Ecto neural progenitor cell (in vitro differentiated cells): Measurements from ENCODE around the gene CBLC.
"Not testable (repeated sequence)": the region's sequence is repeated elsewhere in the genome, so short reads cannot be mapped to it uniquely, and the experiment has no call there.

Experiments used
- DNase-seq: peaks from one replicate; pipeline ENCODE4 v3.0.0-alpha.2; 2018; ENCODE audit warnings: low spot score

The CBLC gene

DNA sequence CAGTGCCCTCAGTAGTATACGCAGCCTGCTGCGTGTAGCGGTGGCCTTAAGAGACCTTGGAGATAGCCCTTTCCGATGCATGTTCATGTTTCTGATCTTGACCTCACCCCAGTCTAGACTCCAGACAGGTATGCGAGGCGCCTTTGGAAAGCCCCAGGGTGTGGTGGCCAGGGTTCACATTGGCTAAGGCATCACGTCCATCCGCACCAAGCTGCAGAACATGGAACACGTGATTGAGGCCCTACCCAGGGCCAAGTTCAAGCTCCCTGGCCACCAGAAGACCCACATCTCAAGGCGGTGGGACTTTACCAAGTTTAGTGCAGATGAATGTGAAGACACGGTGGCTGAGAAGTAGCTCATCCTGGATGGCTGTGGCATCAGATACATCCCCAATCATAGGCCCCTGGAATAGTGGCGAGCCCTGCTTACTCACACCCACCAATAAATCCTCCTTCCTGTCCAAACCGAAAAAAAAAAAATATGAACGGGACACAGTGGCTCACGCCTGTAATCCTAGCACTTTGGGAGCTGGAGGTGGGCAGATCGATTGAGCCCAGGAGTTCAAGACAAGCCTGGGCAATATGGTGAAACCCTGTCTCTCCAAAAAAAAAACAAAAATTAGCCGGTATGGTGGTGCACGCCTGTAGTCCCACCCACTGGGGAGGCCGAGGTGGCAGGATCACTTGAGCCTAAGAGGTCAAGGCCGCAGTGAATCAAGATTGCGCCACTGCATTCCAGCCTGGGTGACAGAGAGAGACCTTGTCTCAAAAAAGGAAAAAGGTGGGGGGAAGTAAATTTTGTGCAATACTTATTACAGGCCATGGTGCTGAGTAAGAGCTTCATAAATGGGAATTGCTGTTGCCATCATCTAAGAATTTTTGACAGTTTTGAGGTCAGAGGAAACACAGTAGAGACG, 12.4 kb upstream of the CBLC start:
- no peak for DNase-seq

DNA sequence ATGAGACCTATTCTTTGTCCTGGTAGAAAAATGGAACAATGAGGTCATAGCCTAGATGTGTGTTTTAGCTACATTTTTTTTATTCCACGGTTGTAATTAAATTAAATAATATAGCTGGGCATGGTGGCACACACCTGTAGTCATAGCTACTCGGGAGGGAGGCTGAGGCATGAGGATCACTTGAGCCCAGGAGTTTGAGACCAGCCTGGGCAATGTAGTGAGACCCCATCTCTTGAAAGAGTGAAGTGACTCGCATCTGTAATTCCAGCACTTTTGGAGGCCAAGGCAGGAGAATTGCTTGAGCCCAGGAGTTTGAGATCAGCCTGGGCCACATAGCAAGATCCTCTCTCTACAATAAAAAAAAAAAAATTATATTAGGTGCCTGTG, 11.7 kb upstream of the CBLC start:
- no peak for DNase-seq

DNA sequence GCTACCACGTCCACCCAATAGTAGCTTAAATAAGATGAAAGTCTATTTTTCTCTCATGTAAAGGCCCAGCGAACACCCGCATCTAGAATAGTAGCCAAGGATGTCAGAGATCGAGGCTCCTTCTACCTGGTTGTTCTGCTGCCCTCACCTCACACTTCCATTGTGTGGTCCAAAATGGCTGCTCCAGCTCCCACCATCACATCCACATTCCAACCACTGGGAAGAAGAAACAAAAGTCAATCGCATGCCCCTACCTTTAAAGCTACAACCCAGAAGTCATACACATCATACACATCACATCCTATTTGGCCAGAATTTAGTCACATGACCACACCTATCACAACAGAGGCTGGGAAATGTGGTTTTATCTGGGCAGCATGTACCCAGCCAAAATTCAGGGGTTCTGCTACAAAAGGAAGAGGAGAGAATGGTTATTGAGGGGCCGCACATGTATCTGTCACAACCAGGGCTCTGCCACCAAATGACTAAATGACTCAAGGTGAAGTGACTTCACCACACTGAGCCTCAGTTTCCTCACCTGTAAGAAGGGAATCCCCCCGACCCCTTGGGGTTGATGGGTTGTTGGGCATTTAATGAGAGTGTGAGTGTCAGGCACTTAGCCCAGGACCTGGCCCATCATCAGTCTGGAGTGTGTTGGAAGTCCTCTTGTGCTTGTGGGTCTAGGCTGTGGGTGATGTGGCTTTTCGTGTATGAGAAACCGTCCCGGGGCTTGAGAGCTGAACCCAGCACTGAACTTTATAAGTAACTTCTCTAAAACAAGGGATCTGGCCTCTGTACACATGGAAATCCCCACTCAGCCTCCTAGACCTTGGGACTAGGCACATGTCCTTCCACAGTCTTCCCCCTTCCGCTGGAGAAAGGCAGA, 10.2 kb upstream of the CBLC start:
- DNase-seq: no peak

DNA sequence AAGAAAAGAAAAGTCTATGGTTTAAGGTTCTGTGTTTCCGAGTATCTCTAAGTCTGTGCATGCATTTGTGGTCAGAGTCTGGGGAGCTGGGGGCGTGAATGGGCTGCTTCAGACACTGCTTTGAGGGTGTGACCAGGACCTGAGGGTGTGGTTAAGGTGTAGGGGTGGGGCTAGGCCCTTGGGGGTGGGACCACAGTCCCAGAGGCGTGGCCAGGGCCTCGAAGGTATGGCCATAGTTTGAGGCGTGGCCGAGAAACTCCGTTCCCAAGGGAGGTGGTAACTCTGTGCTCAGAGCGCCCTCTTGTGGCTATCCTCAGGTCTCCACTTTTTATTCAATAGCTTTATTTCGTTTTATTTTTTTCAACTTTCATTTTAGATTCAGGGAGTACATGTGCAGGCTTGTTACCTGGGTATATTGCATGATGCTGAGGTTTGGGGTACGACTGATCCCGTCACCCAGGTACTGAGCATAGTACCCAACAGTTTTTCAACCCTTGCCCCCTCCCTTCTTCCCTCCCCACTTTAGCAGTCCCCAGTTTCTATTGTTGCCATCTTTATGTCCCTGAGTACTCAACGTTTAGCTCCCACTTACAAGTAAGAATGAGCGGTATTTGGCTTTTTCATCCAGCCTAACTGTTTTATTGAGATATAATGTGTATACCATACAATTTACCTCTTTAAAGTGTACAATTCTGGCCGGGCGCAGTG, 7.0 kb upstream of the CBLC start:
- DNase-seq: peak; percentile 93

DNA sequence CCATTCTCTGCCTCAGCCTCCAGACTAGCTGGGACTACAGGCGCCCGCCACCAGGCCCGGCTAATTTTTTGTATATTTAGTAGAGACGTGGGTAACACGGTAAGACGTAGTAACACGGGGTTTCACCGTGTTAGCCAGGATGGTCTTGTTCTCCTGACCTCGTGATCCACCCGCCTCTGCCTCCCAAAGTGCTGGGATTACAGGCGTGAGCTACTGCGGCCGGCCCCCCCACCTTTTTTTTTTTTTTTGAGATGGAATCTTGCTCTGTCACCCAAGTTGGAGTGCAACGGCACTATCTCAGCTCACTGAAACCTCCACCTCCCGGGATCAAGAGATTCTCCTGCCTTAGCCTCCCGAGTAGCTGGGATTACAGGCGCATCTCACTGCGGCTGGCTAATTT, 5.5 kb upstream of the CBLC start:
- DNase-seq: not testable (repeated sequence)

DNA sequence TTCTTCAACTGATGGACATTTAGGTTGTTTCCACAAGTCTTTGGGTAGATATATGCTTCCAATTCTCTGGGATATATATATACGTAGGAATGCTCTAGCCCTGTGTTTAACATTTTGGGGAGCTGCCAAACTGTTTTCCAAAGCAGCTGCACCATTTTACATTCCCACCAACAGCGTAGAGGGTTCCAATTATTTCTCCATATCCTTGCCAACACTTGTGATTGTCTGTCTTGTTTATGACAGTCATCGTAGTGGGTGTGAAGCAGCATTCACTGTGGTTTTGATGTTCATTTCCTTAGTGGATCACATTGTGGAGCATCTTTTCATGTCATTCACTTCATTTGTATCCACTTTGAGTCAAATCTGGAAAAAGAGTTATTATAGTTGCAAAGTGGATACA, 4.7 kb upstream of the CBLC start:
- no peak for DNase-seq

DNA sequence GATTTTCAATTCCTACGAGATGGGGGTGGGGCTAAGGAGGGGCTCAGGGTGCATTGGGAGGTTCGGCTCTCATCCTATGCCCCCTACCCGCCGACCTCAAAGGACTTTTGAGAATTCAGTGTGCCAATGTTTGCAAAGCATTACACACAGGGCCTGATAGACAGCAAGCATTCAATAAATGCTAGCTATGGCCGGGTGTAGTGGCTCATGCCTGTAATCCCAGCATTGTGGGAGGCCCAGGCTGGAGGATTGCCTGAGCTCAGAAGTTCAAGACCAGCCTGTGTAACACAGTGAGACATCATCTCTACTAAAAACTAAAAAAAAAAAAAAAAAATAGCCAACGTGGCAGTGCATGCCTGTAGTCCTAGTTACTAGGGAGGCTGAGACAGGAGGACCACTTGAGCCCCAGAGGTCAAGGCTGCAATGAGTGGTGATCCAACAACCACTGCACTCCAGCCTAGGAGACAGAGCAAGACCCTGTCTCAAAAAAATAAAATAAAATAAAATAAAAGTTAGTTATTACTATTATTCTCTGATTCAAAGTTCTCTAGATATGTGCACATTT, 1.9 kb upstream of the CBLC start:
- DNase-seq: no peak

DNA sequence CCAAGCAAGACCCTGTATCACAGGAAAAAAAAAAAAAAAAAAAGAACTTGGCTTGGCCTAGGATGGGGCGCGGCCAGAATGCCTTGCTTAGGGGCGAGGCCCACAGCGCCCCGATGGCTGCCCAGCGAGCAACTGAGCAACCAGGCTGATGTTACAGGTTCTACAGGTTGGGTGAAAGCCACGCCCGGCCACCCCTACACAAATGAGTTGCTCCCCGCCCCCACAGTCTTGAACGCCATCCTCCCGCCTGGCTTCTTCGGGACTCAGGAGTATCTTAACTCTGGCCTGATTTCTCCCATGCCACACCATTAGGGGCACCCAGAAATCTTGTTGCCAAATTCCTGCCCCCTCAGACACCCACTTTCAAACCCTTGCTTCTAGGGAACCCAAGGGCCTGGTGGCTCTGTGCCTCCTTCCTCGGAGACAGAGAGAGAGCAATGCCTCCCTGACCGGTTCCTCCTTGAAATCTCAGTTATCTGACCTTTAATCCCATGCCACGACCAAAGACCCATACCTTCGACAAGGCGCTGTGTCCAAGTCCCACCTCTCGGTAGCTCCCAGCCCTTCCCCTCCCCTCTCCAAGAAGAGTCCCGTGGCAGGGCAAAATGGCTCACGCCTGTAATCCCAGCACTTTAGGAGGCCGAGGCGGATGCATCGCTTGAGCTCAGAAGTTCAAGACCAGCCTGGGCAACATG, 1.1 kb upstream of the CBLC start:
- DNase-seq: no peak

DNA sequence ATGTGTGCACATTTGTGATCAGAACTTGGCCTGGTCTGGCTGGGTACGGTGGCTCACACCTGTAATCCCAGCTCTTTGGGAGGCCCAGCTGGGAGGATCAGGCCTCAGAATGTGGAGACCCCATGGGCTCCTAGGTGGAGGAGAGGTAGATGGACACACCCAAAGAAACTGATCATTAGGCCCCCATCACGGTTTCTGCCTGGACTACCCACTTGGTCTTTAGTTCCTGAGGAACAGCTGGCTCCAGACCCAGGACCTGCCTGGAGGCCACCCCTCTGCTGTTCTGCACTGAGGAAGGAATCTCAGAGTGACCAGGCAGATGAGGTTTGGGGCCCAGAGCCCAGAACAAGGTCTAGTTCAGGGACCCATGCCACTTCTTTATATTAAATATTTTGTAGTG, 1.5 kb downstream of the CBLC start:
- no peak for DNase-seq

DNA sequence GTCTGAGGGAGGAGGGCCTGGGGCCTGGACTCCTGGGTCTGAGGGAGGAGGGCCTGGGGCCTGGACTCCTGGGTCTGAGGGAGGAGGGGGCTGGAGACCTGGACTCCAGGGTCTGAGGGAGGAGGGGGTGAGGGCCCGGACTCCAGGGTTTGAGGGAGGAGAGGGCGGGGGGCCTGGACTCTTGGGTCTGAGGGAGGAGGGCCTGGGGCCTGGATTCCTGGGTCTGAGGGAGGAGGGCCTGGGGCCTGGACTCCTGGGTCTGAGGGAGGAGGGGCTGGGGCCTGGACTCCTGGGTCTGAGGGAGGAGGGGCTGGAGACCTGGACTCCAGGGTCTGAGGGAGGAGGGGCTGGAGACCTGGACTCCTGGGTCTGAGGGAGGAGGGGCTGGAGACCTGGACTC, 4.0 kb downstream of the CBLC start:
- DNase-seq: not testable (repeated sequence)

DNA sequence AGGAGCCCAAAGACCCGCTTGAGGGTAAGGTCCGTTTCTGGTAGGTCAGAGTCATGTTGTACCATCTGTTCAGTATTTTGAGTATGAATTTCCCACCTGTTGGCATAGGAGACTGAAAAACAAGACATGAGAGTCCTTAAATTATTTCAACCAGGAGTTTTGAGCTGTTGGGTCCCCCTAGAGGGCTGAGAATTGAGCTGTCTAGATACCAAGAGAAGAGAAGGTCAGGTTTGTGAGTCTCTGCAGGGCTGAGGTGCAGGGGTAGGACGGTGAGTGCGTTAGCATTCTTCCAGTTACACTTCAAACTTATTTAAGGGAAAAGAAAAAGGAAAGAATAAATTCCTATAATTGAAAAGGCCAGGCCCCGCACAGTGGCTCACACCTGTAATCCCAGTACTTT, 5.0 kb downstream of the CBLC start:
- no peak for DNase-seq

DNA sequence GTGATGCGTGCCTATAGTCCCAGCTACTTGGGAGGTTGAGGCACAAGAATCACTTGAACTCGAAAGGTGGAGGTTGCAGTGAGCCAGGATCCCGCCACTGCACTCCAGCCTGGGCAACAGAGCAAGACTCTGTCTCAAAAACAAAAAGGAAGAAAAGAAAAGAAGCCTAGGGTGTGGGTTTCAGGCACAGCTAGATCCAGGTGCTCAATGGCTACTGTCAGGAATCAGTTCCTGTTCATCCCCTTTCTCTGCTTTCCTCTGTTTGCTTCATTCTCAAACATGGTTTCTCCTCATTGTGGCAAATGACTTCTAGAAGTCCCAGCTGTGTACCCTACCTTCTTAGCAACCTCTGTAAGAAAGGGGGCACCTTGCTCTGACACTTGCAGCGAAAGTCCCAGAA, 5.9 kb downstream of the CBLC start:
- DNase-seq: no peak

DNA sequence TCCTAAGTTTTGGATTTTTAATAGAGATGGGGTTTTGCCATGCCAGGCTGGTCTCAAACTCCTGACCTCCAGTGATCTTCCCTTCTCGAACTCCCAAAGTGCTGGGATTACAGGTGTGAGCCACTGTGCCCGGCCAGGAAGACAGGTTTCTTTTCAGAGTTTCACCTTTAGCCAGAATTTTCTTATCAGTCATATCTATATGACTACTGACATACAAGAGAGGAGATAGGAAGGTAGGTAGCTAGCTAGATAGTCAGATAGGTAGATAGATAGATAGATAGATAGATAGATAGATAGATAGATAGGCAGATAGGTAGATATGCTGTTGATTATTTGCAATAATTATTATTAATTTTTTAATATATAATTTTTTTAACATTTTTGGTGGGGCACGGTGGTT, 7.6 kb downstream of the CBLC start:
- no peak for DNase-seq

DNA sequence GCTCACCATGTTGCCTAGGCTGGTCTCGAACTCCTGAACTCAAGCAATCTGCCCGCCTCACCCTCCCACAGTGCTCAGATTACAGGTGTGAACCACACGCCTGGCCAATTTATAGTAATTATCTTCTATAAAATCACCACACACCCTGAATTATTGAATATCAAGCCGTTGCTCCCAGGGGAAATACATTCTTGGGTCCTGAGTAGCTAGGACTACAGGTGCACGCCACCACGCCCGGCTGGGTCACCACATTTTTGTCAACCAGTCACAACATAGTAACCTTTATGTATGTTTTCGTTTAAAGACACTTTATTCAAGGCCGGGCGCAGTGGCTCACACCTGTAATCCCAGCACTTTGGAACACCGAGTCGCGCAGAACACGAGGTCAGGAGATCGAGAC, 8.3 kb downstream of the CBLC start:
- DNase-seq: no peak

DNA sequence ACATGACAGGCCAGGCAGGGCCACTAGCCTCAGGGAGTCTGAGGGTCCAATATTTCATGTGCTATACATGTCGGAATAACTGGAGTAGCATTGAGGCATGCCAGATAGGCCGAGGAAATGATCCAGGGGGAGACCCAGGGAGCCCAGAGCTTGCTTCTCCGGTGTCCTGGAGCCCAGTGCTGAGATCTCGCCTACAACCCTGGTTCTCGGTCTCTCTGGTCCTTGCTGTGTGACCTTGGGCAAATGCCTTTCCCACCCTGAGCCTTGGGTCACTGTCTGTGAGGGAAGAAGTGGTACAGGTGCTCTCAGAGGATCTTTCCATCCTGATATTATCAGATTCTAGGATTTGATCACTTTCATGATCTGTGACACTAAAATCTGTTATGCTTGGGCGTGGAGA, 11.3 kb downstream of the CBLC start:
- DNase-seq: no peak

DNA sequence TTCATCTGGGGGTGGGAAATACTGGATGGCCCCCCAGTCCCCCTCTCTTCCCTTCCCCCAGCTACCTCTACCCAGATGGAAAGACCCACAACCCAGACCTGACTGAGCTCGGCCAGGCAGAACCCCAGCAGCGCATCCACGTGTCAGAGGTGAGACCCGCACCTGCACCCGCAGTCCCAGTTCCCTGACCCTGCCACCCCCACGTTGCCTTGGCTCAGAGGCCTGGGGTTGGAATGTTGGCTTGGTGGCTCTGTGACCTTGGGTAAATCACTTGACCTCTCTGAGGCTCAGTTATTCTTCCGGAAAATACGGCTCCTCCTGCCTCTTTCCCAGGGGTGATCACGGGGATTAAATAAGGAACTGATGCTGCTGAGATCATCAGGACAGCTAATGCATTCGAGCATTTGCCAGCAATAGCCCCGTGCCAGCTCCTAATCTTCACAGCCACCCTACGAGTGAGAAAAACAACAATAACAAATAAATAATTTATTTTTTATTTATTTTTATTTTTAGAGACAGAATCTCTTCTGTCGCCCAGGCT, 12.3 kb downstream of the CBLC start:
- DNase-seq: no peak

DNA sequence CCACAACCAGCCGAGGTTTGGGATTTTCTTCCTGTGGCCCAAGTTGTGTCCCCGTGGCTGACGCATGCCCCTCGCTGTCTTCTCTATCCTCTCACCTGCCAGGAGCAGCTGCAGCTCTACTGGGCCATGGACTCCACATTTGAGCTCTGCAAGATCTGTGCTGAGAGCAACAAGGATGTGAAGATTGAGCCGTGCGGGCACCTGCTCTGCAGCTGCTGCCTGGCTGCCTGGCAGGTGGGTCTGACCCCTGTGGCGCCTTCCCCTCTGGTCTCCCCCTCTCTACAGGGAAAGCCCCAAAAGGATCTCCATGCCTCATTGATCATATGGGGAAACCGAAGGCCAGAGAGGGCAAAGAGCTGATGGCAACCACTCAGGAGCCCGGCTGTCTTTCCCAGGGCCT, 14.6 kb downstream of the CBLC start:
- no peak for DNase-seq

DNA sequence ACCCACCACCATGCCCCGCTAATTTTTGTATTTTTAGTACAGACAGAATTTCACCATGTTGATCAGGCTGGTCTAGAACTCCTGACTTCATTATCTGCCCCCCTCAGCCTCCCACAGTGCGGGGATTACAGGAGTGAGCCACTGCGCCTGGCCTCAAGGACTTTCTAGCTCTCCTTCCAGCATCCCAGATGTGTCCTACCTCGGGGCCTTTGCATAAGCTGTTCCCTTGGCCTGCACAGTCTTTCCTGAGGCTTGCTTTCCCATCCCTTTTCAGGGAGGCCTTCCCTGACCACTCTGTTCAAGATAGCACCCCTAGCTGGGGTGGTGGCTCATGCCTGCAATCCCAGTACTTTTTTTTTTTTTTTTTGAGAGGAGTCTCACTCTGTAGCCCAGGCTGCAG, 16.9 kb downstream of the CBLC start:
- DNase-seq: no peak

DNA sequence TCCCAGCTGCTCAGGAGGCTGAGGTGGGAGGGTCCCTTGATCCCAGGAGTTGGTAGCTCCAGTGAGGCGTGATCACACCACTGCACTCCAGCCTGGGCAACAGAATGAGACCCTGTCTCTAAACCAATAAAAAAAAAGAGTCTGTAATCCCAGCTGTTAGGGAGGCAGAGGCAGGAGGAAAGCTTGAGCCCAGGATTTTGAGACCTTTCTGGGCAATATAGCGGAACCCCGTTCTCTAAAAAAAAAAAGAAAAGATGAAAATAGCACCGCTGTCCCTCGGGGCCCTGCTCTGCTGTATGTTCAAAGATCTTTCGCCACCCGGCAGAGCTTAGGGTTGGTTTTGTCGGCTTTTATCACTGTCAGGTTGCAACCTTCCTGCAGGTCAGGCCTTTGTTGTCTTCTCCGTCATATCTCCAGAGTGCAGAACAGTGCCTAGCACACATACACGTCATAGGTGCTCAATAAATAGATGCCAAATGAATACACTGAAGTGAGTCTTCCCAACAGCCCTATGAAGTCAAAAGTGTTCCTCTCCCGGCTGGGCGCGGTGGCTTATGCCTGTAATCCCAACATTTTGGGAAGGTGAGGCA, 17.8 kb downstream of the CBLC start:
- DNase-seq: no peak

DNA sequence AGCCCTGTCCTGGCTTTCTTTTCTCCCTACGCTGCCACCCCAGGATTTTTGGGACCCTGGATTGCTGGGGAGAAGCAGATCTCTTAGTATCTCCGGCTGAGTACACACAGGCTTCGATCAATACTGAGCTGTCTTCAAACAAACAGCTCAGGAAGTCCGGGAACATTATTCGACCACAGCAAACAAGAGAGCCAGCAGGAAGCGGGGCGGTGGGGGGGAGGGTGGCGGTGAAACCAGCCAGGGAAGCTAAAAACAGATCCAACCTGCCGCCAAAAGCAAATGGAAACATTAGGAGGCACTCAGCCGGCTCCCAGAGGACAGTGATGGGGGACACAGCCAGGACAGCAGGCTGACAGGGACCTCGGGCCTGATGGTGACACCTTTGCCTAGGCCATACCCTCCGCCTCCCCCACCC, 19.0 kb downstream of the CBLC start:
- no peak for DNase-seq
